ENCODE data around the gene ALMS1.
"Not testable (repeated sequence)": the region's sequence is repeated elsewhere in the genome, so short reads cannot be mapped to it uniquely, and the experiment has no call there.

The ALMS1 gene

GRCh38 chr2:73536133-73536840 is 150.7 kb downstream of the ALMS1 start:
- H3K4me3 ChIP-seq (ENCODE audit: low read depth, low read length): no peak overlapping the region
- no peak for TF ChIP-seq CTCF (IDR thresholded peaks at IDR 0.05; ENCODE audit: borderline replicate concordance, insufficient read depth, low read depth, low read length)

- H3K4me3 ChIP-seq (ENCODE audit: low read depth, low read length): not testable (repeated sequence)
Observed at GRCh38 chr2:73560875-73561274, 175.2 kb downstream of the ALMS1 start.

- no peak for TF ChIP-seq CTCF (IDR thresholded peaks at IDR 0.05; ENCODE audit: borderline replicate concordance, insufficient read depth, low read depth, low read length)
- H3K4me3 ChIP-seq (ENCODE audit: low read depth, low read length): no peak overlapping the region
Observed at GRCh38 chr2:73561422-73561821, 175.8 kb downstream of the ALMS1 start.

GRCh38 chr2:73564986-73565385 is 179.3 kb downstream of the ALMS1 start:
- H3K4me3 ChIP-seq (ENCODE audit: low read depth, low read length): no peak overlapping the region
- no peak for TF ChIP-seq CTCF (IDR thresholded peaks at IDR 0.05; ENCODE audit: borderline replicate concordance, insufficient read depth, low read depth, low read length)

- H3K4me3 ChIP-seq (ENCODE audit: low read depth, low read length): no peak overlapping the region
- TF ChIP-seq CTCF (IDR thresholded peaks at IDR 0.05; ENCODE audit: borderline replicate concordance, insufficient read depth, low read depth, low read length): no peak
Observed at GRCh38 chr2:73566288-73566878, 180.7 kb downstream of the ALMS1 start.

GRCh38 chr2:73575261-73575660 is 189.6 kb downstream of the ALMS1 start:
- no peak overlapping the region for H3K4me3 ChIP-seq (ENCODE audit: low read depth, low read length)
- TF ChIP-seq CTCF (IDR thresholded peaks at IDR 0.05; ENCODE audit: borderline replicate concordance, insufficient read depth, low read depth, low read length): no peak

GRCh38 chr2:73582364-73582763 is 196.7 kb downstream of the ALMS1 start:
- TF ChIP-seq CTCF (IDR thresholded peaks at IDR 0.05; ENCODE audit: borderline replicate concordance, insufficient read depth, low read depth, low read length): no peak
- H3K4me3 ChIP-seq (ENCODE audit: low read depth, low read length): no peak overlapping the region

All from GM12875 (cell line).